ENCODE results near the gene DOCK8.
"Not testable (repeated sequence)": the region's sequence is repeated elsewhere in the genome, so short reads cannot be mapped to it uniquely, and the experiment has no call there.

DOCK8 gene

DNA sequence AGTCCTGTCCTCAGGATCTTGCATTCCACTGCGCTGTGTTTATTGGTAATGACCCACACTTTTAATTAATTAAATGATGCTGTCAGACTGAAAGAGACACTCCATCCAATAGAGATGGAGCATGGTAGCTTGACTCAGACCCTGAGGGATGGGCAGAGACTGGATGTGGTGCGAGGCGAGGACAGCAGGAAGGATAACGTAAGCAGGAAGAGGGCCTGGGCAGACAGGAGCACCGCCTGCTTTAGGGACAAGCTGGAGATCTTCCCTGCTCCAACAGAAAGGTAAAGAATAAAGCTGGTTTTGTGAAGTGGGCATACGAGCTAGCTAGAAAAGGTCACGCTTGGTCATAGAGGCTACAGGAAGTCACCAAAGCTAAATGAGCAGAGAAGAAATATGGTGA is 3.6 kb upstream of the DOCK8 start:
- CTCF ChIA-PET: no interaction called here
- TF ChIP-seq, protein P1, sequence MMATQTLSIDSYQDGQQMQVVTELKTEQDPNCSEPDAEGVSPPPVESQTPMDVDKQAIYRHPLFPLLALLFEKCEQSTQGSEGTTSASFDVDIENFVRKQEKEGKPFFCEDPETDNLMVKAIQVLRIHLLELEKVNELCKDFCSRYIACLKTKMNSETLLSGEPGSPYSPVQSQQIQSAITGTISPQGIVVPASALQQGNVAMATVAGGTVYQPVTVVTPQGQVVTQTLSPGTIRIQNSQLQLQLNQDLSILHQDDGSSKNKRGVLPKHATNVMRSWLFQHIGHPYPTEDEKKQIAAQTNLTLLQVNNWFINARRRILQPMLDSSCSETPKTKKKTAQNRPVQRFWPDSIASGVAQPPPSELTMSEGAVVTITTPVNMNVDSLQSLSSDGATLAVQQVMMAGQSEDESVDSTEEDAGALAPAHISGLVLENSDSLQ (IDR thresholded peaks at IDR 0.05): no peak
- TF ChIP-seq NFRKB (IDR thresholded peaks at IDR 0.05) (no peak), HDGF (IDR thresholded peaks at IDR 0.05; ENCODE audit: borderline replicate concordance) (no peak), FOXK2 (IDR thresholded peaks at IDR 0.05) (no peak), SP1 (IDR thresholded peaks at IDR 0.05) (no peak)
- POLR2A ChIA-PET: no interaction called here
- no peak for DNase-seq (ENCODE audit: extremely low spot score)

DNA sequence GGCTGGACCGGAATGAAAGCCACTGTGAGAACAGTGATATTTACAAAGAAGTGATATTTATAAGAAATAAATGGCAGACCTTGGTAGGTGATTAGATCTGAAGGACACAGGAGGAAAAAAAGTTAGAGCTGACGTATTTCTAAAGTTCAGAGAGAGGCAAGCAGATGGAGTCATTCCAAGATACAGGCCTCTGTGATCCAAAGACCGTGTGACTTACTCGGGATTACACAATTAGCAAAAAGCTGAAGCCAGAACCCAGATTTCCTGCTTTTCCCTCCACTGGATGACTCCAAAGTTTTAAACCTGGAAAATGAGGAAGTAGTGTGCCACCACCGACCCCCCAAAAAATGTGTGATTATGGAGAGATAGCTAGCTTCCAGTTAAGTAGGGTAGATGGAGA is 3.1 kb upstream of the DOCK8 start:
- no peak for DNase-seq (ENCODE audit: extremely low spot score)
- ChIA-PET POLR2A (no interaction called here), CTCF (no interaction called here)
- TF ChIP-seq NFRKB (IDR thresholded peaks at IDR 0.05) (no peak), HDGF (IDR thresholded peaks at IDR 0.05; ENCODE audit: borderline replicate concordance) (no peak), SP1 (IDR thresholded peaks at IDR 0.05) (no peak), SUZ12 (IDR thresholded peaks at IDR 0.05) (no peak), FOXK2 (IDR thresholded peaks at IDR 0.05) (no peak), FOXA1 (IDR thresholded peaks at IDR 0.05) (no peak), ELF4 (IDR thresholded peaks at IDR 0.05) (no peak), ZNF384 (IDR thresholded peaks at IDR 0.05) (no peak), TARDBP (IDR thresholded peaks at IDR 0.05) (no peak)

DNA sequence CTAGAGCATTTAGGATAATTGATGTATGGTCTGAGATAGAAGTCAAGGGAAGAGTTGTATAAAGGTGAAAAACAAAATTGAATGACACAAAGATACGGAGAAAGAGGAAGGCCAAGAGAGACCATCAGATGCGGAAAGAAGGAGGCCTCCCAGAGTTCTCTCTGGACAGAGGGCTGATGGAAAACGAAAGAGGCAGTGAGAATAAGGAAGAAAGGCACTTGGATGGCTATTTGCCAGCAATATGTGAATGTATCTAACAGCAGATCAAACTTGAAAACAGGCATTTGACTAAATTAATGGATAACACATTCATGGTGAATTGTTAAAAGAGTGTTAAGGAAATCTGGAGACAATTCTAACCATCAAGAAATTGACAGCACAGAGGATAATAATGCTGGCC is 2.4 kb upstream of the DOCK8 start:
- ChIA-PET POLR2A (no interaction called here), CTCF (interaction anchor here (0.6 kb wide), 1 partner anchor 790 kb away, joined by 4 read pairs; no protein-coding TSS in a partner anchor)
- DNase-seq (ENCODE audit: extremely low spot score): no peak
- no peak for TF ChIP-seq FOXK2 (IDR thresholded peaks at IDR 0.05)
- no peak for TF ChIP-seq L3MBTL2 (conservative IDR thresholded peaks at IDR 0.05)
- TF ChIP-seq HDGF (IDR thresholded peaks at IDR 0.05; ENCODE audit: borderline replicate concordance): no peak
- TF ChIP-seq SUZ12 (IDR thresholded peaks at IDR 0.05): no peak
- TF ChIP-seq BHLHE40 (IDR thresholded peaks at IDR 0.05; ENCODE audit: borderline replicate concordance): no peak
- TF ChIP-seq ZNF384 (IDR thresholded peaks at IDR 0.05): no peak
- TF ChIP-seq LEF1 (IDR thresholded peaks at IDR 0.05; ENCODE audit: borderline replicate concordance): no peak
- no peak for TF ChIP-seq TARDBP (IDR thresholded peaks at IDR 0.05)
- no peak for TF ChIP-seq CTBP1 (IDR thresholded peaks at IDR 0.05; ENCODE audit: borderline replicate concordance)
- no peak for TF ChIP-seq SP1 (IDR thresholded peaks at IDR 0.05)
- no peak for TF ChIP-seq NFRKB (IDR thresholded peaks at IDR 0.05)
- no peak for TF ChIP-seq ELF4 (IDR thresholded peaks at IDR 0.05)
- TF ChIP-seq ARNT (IDR thresholded peaks at IDR 0.05): no peak
- TF ChIP-seq, protein P1 (IDR thresholded peaks at IDR 0.05): no peak
- TF ChIP-seq FOXM1 (IDR thresholded peaks at IDR 0.05; ENCODE audit: borderline replicate concordance): no peak
- no peak for TF ChIP-seq FOXA1 (IDR thresholded peaks at IDR 0.05)

DNA sequence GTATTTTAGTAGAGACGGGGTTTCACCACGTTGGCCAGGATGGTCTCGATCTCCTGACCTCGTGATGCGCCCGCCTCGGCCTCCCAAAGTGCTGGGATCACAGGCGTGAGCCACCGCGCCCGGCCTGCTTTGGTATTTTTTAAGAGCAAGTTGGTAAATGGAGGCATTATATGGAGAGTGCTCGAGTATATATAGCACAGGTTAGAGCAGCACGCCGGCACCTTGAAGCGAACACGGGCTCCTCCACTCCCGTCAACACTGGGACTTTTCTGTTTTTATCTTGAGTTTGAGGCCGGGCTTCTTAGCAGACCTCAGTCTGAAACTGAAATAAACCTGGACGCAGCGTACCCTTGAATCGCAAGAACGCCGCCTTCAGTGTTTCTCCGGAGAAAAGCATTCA is 764 bp upstream of the DOCK8 start:
- DNase-seq (ENCODE audit: extremely low spot score); CTCF ChIA-PET: not testable (repeated sequence)
- POLR2A ChIA-PET: interaction anchor here (1.5 kb wide), 1 partner anchor 10 kb away, joined by 6 read pairs; no protein-coding TSS in a partner anchor

DNA sequence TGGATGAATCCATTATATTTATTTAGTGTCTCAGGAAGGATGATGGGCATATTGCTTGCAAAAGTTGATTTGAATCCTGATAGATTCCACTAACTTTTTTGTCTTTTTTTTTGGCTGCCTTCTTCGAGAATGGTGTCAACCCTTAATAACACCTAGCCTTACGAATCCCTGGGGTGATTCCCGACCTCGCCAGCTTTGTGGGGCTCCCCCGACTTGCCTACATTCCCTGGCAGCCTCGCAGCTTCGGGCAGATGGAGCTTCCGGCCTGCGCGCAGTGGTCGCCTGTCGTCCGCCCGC is 366 bp upstream of the DOCK8 start:
- DNase-seq (ENCODE audit: extremely low spot score): no peak
- ChIA-PET CTCF (no interaction called here), POLR2A (interaction anchor here (1.5 kb wide), 1 partner anchor 9 kb away, joined by 6 read pairs; no protein-coding TSS in a partner anchor)
- TF ChIP-seq L3MBTL2 (conservative IDR thresholded peaks at IDR 0.05) (peak; percentile 56; the same call in 1 of the 2 replicates), LEF1 (IDR thresholded peaks at IDR 0.05; ENCODE audit: borderline replicate concordance) (no peak)

DNA sequence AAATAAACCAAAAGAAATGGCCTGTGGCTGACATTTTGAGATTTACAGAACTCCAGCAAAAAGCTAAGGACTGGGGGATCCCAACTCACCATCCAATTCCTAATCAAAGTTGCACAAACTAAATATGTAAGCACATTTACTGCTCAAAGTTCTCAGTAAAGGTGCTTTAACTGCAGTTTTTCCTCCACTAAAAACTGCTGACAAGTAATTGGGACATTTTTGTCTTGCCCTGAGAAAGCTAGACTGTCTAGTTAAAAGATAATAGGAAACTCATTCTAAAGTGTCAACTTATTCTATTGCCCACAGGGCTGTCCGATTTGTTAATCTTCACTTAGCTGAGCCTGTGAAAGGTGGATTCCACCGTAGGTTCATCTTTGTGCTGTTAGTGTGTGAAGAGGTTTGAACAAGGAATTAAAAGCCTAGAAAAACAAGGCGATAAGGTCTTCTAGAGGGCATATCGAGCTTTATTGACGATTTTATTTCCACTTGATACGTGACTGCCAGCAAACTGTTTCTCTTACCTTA is 1.0 kb downstream of the DOCK8 start:
- DNase-seq (ENCODE audit: extremely low spot score): no peak
- CTCF ChIA-PET: no interaction called here
- POLR2A ChIA-PET: interaction anchor here (1.0 kb wide), 1 partner anchor 13 kb away, joined by 3 read pairs; no protein-coding TSS in a partner anchor
- no peak for TF ChIP-seq LEF1 (IDR thresholded peaks at IDR 0.05; ENCODE audit: borderline replicate concordance)
- TF ChIP-seq BHLHE40 (IDR thresholded peaks at IDR 0.05; ENCODE audit: borderline replicate concordance): no peak
- TF ChIP-seq ZNF384 (IDR thresholded peaks at IDR 0.05): no peak
- no peak for TF ChIP-seq ARNT (IDR thresholded peaks at IDR 0.05)
- no peak for TF ChIP-seq SUZ12 (IDR thresholded peaks at IDR 0.05)
- TF ChIP-seq CTBP1 (IDR thresholded peaks at IDR 0.05; ENCODE audit: borderline replicate concordance): no peak
- no peak for TF ChIP-seq SP1 (IDR thresholded peaks at IDR 0.05)
- no peak for TF ChIP-seq FOXA1 (IDR thresholded peaks at IDR 0.05)
- no peak for TF ChIP-seq ELF4 (IDR thresholded peaks at IDR 0.05)
- no peak for TF ChIP-seq FOXK2 (IDR thresholded peaks at IDR 0.05)
- no peak for TF ChIP-seq TARDBP (IDR thresholded peaks at IDR 0.05)
- TF ChIP-seq FOXM1 (IDR thresholded peaks at IDR 0.05; ENCODE audit: borderline replicate concordance): no peak
- TF ChIP-seq HDGF (IDR thresholded peaks at IDR 0.05; ENCODE audit: borderline replicate concordance): no peak
- TF ChIP-seq, protein P1 (IDR thresholded peaks at IDR 0.05): no peak
- TF ChIP-seq L3MBTL2 (conservative IDR thresholded peaks at IDR 0.05): no peak
- no peak for TF ChIP-seq NFRKB (IDR thresholded peaks at IDR 0.05)

DNA sequence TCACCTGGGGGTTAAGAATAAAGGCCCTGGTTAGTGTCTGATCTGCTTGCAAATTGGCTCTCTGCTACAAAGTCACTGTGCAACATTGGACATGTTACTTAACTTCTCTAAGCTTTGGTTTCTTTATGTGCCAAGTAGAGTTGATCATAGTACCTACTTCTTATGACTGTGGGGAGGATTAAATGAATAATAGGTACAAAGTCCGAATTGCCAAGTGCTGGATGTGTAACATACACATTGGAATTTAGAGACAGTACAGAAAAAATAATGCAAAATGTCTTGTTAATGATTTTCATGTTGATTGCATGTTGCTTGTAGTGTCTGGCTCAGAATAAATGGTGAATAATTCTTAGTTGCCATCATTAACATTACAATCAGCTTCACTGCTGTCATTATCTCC is 2.2 kb downstream of the DOCK8 start:
- ChIA-PET CTCF (no interaction called here), POLR2A (no interaction called here)
- TF ChIP-seq, protein P1 (IDR thresholded peaks at IDR 0.05): no peak
- TF ChIP-seq ZNF384 (IDR thresholded peaks at IDR 0.05): no peak
- TF ChIP-seq HDGF (IDR thresholded peaks at IDR 0.05; ENCODE audit: borderline replicate concordance): no peak
- no peak for TF ChIP-seq TARDBP (IDR thresholded peaks at IDR 0.05)
- no peak for TF ChIP-seq BHLHE40 (IDR thresholded peaks at IDR 0.05; ENCODE audit: borderline replicate concordance)

More for the DNA sequence above, 2.2 kb downstream of the DOCK8 start:
- DNase-seq (ENCODE audit: extremely low spot score): no peak
